HEK293T (cell line): Measurements from ENCODE around the gene TMTC3.

Experiments used
- ARNT ChIP-seq: fragments of 450-650 bp; IDR thresholded peaks from 2 replicates; pipeline ENCODE4 v1.6.1; 2017; ENCODE audit warnings: mild to moderate bottlenecking
- BHLHE40 ChIP-seq: fragments of 450-650 bp; IDR thresholded peaks from 2 replicates; pipeline ENCODE4 v1.6.1; 2016; ENCODE audit warnings: mild to moderate bottlenecking, moderate library complexity, borderline replicate concordance
- CTBP1 ChIP-seq: fragments of 450-650 bp; IDR thresholded peaks from 2 replicates; pipeline ENCODE4 v1.6.1; 2016; ENCODE audit warnings: borderline replicate concordance
- FOXA1 ChIP-seq: fragments of 450-650 bp; IDR thresholded peaks from 2 replicates; pipeline ENCODE4 v1.6.1; 2016; ENCODE audit warnings: mild to moderate bottlenecking
- FOXK2 ChIP-seq: fragments of 450-650 bp; IDR thresholded peaks from 2 replicates; pipeline ENCODE4 v1.6.1; 2016; ENCODE audit warnings: mild to moderate bottlenecking
- HDGF ChIP-seq: fragments of 450-650 bp; IDR thresholded peaks from 2 replicates; pipeline ENCODE4 v1.6.1; 2017; ENCODE audit warnings: antibody characterized with exemption, borderline replicate concordance
- LEF1 ChIP-seq: fragments of 450-650 bp; IDR thresholded peaks from 2 replicates; pipeline ENCODE4 v1.6.1; 2017; ENCODE audit warnings: mild to moderate bottlenecking, borderline replicate concordance
- NFRKB ChIP-seq: fragments of 450-650 bp; IDR thresholded peaks from 2 replicates; pipeline ENCODE4 v1.6.1; 2016; ENCODE audit warnings: mild to moderate bottlenecking, moderate library complexity
- SP1 ChIP-seq: fragments of 450-650 bp; IDR thresholded peaks from 2 replicates; pipeline ENCODE4 v1.6.1; 2017
- SUZ12 ChIP-seq: fragments of 450-650 bp; IDR thresholded peaks from 2 replicates; pipeline ENCODE4 v1.6.1; 2016; ENCODE audit warnings: mild to moderate bottlenecking
- TARDBP ChIP-seq: fragments of 450-650 bp; IDR thresholded peaks from 2 replicates; pipeline ENCODE4 v1.6.1; 2016
- ZNF384 ChIP-seq: fragments of 450-650 bp; IDR thresholded peaks from 2 replicates; pipeline ENCODE4 v1.6.1; 2016

GRCh38 chr12:88208661-88209060 lies 66.6 kb downstream of the TMTC3 start:
- TF ChIP-seq ARNT: no peak
- TF ChIP-seq SUZ12: no peak
- no peak for TF ChIP-seq HDGF
- no peak for TF ChIP-seq BHLHE40
- no peak for TF ChIP-seq FOXA1
- TF ChIP-seq TARDBP: no peak
- TF ChIP-seq SP1: no peak
- no peak for TF ChIP-seq LEF1
- TF ChIP-seq CTBP1: no peak
- no peak for TF ChIP-seq FOXK2
- TF ChIP-seq NFRKB: no peak
- TF ChIP-seq ZNF384: no peak
